DMS 273 (cell line): ENCODE measurements around the gene BUB1B.

Source experiments
- DNase-seq: peaks from one replicate; lab custom pipeline; 2025; ENCODE audit not compliant: unreplicated experiment; lab: John Stamatoyannopoulos, UW

Gene BUB1B

DNA sequence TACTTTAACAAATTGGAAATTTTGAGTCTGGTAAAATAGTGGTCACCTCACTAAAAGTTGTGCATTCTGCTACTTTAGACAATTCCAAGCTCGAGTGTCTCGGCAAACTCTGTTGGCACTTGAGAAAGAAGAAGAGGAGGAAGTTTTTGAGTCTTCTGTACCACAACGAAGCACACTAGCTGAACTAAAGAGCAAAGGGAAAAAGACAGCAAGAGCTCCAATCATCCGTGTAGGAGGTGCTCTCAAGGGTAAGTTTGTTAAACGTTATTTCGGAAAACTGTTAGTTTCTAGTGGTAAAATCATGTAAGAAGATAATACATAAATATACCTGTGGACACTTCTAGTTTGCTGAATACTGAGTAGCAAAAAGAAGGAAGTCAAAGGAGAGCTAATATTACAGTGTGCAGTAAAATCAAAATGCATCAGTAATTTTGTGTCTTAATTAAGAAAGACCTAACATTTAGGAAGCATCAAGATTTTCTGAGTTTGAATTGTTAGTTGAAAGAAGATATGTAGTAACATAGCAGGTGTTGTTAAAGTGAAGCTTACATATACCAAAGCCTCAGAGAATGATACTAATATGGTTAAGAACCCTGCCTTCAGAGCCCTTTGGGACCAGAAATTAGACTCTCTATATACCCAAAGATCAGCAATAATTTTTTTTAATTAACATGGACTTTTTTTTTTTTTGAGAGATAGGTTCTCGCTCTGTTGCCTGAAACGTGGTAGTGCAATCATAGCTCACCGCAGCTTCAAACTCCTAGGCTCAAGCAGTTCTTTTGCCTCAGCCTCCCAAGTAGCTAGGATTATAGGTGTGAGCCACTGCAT lies 23.0 kb downstream of the BUB1B start:
- no peak for DNase-seq

DNA sequence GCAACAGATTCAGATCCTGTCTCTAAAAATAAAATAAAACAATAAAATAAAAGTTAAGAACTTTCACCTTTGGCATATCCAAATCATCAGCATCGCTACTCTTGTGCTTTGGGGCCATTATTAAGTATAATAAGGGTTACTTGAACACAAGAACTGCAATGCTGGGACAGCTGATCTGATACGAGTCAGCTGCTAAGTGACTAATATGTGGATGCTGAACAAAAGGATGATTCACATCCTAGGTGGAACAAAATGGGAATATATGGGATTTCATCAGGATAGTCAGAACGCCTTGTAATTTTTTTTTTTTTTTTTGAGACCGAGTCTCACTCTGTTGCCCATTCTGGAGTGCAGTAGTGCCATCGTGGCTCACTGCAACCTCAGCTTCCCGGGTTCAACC lies 29.7 kb downstream of the BUB1B start:
- no peak for DNase-seq

DNA sequence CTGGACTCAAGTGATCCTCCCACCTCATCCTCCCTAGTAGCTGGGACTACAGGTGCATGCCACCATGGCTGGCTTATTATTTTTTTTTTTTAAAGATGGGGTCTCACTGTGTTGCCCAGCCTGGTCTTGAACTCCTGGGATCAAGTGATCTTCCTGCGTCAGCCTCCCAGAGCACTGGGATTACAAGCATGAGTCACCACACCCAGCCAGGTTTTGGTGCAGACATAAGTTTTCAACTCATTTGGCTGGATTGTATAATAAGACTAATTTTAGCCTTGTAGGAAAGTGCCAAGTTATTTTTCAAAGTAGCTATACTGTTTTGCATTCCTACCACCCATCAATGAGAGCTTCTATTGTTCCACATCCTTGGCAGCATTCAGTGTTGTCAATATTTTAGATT lies 32.1 kb downstream of the BUB1B start:
- no peak for DNase-seq

DNA sequence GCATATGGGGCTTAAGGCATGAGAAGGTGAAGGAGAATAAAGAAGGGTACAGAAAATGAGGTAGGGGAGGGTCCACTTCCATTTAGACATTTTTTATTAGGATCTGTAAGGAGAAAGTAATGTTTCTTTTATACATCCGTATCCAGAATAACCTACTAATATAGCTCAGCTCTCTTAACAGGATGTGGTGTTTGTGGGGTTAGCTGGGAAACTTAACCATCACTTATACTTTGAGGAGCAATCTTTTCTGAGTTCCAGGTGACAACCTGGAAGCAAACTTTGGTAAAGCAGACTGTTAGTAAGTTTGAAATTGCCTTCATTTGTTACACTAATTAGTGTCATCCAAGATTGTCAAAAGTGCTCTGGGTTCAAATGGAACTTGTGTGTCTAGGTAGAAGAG lies 36.6 kb downstream of the BUB1B start:
- DNase-seq = no peak

DNA sequence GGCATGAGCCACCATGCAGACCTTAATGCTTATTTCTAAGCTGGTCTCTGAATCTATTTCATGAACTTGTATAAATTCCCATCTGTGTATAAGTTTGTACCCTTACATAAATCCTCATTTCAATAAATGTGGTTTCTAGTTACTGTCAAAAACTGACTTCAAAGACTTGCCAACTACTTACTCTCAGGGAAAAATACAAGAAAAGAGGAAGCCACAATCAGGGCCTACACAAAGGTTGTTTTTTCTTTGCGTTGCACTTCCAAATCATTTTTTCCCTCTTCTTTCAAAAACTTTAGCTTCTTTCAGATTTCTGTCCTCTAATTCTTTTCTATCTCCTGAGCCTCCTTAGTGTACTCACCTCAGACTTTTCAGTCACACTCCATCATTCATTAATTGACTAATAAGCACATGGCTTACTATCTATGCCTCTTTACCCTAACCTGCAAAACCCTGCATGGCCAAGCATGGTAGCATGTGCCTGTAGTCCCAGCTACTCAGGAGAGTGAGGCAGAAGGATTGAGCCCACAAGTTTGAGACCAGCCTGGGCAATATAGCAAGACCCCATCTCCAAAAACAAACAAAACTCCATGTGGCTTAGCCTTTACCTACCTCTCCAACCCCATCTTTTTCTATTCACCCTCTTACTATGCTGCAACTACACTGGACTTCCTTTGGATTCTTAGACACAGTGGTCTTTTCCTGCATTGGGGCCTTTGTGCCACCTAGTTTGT lies 37.7 kb downstream of the BUB1B start:
- no peak for DNase-seq

DNA sequence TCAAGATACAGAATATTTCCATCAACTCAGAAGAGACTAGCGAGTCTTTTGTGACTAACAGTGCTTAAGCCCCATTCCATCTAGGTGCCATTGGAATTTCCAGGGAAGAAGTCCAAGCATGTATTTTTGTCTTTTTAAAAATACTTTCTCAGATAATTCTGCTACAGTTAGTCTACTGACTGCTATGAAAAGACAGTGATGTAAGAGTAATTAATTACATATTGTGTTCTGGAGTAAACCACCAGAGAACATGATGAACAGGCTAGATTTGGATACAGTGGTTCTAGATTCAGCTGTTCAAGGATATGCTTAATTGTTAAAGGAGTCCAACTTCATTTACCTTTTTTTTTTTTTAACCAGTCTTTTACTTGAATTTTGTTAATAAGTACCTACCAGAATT lies 43.2 kb downstream of the BUB1B start:
- no peak for DNase-seq

DNA sequence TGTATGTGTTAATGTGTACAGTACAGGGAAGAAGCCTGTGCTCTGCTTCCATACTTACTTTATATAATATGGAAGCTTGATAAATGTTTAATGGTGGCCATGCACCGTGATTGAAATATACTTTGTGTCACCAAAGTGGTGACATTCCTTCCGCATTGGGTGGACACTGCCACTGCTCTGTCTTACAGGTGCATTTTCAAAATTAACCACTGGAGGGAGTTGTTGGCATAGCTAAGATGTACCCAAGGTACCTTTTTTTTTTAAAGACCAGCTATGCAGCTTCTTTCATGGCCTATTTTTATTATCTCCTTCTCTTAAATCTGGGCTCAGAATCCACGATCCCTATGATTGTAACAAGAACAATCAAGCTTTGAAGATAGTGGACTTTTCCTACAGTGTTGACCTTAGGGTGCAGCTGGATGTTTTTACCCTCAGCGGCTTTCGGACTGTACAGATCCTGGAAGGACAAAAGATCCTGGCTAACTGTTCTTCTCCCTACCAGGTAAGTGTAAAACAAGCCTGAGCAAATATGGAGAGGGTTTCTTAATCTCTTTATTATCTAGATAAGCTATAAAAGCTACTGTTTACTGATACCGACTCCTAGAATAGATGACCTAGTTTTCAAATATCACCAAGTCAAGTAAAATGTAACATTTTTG lies 56.4 kb downstream of the BUB1B start:
- DNase-seq = peak; percentile 75

DNA sequence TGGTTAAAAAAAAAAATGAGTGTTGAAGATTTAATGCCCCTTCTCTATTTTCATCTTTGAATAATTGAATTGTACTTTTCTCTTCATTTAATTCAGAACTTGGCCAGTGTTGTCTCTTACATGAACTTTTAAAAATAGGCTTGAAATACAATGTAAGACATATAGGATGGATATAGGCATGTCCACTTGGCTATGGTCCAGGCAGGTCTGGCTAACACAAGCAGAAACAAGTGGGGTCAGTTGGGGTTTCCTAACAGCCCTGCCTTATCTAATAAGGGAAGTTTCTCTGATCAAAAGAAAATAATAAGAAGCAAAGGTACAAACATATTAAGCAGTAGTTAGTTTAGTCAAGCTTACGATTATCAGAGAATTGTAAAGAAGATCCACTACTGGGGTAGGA lies 58.9 kb downstream of the BUB1B start:
- DNase-seq = no peak

DNA sequence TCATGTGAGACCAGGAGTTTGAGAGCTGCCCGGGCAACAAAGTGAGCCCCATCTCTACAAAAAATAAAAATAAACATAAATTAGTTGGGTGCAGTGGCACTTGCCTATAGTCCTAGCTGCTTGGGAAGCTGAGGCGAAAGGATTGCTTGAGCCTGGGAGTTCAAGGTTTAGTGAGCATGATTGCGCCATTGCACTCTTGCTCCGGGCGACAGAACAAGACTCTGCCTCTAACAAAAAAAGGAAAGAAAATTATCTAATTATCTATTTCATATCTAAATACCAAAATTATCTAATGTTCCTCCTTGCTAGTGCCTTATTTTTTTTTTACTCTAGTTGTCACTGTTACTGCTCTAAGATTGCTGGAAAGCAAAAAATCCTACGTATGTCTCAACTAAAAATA lies 61.3 kb downstream of the BUB1B start:
- no peak for DNase-seq

DNA sequence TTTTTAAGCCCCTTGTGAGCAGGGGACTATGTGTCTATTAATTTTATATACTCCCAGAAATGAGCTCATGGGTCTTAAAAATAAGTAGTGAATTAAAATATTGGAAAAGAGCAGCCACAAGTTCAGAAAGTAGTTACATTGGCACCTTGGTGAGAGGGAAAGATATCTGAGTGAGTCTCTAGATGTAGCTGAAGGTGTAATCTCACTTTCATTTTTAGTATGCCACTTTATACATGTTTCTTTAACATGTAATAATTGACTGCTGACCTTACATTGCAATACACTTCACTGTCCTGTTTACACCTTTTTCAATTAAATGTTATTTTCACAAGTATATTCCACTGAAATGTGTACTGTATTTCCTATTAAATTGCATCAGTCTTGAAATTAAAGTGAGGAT lies 65.9 kb downstream of the BUB1B start:
- DNase-seq = no peak

DNA sequence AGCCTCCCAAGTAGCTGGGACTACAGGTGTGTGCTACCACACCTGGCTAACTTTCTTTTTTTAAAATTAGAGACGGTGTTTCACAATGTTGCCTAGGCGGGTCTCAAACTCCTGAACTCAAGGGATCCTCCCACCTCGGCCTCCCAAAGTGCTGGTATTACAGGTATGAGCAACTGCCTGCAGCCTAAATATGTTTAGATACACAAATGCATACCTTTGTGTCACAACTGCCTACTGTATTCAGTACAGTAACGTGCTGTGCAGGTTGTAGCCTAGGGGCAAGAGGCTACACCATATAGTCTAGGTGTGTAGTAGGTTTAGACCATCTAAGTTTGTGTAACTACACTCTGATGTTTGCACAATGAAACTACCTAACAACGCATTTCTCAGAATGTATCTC lies 68.4 kb downstream of the BUB1B start:
- no peak for DNase-seq

DNA sequence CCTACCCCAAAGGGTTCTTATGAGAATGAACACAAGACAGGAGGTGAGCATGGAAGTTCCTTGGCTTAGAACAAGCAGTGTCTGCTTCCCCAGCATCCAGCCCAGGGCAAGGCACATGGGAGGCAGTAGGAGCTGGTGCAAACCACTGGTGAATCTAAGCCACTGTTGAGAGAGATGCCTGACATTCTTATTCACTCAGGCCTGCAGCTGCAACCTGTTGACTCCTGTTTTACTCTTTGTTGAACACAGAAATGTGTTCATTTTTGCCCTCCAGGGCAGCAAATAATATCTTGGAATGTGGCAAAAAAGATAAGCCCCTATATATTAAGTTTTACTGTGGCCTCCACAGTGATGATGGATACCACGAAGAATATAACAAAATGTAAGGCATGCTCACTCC lies 69.1 kb downstream of the BUB1B start:
- DNase-seq = no peak

DNA sequence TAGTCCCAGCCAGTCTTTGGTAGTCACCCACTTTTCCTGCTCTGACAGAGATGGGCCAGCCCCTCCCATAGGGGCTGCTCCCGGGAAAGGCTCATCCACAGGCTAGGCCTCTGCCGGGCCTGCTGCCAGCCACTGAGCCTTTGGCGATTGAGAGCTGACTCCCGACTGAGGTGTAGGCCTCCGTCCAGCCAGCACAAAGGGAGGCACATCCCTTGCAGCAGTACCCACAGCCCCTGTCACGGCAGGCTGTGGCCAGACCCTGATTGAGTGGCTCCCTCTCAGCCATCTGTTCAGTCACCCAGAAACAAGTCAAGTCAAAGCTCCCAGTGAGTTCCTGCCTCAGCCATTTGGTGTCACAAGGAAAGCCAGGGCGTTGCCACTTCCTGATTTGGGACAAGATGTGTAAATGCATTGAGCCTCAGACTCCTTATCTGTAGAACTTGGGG lies 71.8 kb downstream of the BUB1B start:
- peak; percentile 62 for DNase-seq

DNA sequence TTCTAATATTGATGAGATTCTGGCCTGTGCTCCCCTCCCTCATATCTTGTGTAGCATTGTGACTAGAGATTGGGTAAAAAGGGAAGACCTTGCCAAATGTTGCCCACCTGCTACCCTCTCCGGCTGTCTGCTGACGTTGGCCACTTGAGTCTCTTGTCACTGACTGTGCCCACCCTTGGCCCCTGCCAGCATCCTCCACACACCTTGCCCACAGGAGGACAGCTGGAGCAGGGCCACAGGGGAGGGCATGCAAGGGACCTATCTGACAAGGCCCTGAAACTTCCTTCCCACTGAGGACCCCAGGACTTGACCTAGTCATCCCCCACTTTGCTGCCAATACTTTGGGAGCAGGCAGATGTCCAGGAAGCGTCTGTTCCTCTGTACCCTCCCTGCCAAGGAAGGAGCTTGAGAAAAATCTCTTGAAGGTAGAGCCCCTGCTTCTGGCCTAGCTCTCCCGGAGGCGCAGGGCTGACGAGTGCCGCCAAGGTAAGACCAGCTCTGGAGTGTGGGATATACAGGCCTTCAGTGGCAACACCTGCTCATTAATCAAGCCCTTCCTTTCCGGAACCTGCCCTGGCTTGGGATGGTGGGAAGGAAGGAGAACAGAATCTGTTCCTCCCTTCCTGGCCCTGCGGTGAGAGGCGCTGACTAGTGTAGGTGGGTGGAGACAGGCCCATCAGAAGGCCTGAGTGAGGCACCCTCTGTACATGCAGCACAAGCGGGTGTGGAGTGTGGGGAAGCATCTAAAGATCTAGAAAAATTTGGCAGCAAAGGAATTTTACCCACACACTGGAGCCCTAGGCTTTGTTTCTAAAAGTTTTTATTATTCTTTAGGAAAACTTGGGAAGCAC lies 73.1 kb downstream of the BUB1B start:
- no peak for DNase-seq

DNA sequence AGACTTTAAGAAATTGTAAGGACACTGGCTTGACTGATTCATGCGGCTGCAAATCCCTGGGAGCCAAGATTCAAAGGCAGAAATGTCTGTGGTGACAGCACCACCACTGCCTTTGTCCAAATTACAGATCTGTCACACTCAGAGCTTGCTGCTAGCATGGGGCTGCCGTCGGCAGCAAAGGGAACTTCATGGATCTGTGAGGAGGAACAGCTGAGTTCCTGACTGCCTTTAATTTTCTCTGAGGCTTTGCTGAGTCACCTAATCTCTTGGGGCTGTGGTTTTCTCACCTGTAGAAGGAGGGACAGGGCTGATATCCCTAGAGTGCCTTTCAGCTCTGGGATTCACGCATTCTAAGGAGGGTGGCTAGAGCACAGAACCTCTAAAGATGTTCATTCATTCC lies 73.9 kb downstream of the BUB1B start:
- DNase-seq = no peak

DNA sequence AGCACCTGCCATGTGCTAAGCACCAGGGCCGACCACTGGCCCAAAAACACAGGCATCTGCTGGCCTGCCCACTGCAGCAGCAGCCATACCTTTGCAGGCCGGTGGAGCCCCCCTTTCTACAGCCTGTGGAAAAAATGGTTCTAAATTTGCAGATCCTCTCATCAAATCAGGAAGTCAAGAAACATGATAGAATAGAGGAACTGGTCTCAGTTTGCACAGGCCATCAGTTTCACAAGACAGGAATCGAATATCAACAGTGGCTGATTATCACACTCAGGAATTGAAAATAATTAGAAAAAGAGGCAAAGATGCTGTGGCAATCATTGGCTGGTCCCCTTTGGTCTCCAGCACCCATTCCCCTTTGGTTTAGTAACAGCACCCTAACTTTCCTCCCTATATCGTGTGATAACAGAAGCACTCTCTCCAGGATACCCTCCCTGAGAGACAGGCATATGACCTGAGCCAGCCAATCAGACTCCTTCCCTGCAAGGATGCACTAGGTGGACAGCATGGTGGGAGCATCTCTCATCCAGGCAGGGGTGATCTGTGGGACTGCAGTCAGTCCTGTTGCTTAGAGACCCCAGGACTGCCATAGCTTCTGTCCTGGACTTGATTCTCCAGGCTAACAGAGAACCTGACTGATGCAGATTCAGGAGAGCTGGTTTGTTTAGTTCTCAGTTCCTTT lies 74.5 kb downstream of the BUB1B start:
- no peak for DNase-seq

DNA sequence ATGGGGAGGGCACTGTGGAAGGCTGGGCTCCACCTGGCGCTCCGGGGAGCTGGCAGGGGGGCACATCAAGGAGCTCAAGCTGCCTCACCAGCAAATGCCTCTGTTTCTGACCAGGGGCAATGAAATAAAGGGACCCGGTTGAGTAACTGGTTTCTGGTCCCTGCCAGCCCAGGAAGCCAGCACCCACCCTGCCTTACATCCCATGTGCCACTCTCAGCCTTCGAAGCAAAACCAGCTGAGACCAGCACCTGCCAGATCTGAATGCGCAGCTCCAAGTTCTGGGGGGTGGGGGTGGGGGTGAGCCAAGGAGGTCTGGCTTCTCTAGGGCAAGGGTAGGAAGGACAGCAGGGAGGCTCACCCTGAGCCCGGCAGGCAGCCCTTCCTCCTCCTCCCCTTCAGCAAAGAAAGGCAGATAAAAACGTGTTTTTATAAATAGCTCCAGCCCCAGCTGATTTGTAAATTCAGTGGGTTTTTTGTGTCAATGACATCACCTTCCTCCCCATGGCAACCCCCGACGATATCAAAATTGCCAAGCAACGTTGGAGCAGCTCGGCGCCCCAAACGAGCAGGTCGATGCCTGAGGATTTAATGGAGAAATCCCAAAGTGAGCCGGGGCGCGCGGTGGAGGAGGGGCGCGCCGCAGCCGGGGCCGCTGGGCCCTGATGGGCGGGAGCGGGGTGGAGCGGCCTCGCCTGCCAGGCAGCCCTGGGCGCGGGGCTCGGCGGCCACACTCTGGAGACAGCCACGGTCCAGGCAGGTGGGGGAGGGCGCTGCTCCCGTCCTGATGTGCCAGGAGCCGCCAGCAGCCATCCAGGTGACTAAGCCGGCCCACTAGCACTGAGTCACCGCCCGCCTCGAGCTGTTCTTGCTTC lies 77.9 kb downstream of the BUB1B start, which contains the start of gene PAK6:
Gene PAK6 (plus strand): TSS at position 532 of the 872 bp plus-strand sequence. CDS start 25,723 bp downstream, outside the sequence.
- peak; percentile 60 for DNase-seq

DNA sequence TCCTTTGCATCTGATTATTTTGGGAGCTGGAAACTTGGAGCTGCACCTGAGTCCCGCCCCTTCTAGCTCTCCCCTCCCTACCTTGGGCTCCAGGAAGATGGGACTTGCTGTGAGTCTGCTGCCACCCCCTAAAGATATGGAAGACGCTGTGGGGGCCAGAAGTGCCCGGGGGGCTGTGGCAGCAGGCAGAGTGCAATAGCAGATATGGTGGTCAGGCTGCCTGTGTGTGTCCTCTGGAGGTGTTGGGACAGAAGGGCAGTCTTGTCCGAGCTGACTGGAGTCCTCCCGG lies 78.5 kb downstream of the BUB1B start:
- DNase-seq = no peak
